ENCODE results near the gene RNF220.

The RNF220 gene

GRCh38 chr1:44587796-44588460 lies 182.9 kb downstream of the RNF220 start:
- DNase-seq (ENCODE audit: low spot score) = no peak

GRCh38 chr1:44588551-44589210 lies 183.6 kb downstream of the RNF220 start:
- no peak for DNase-seq (ENCODE audit: low spot score)

GRCh38 chr1:44590475-44590874 lies 185.4 kb downstream of the RNF220 start:
- DNase-seq (ENCODE audit: low spot score) = no peak

- no peak for DNase-seq (ENCODE audit: low spot score)
These were observed 186.3 kb downstream of the RNF220 start for GRCh38 chr1:44591381-44591780.

- DNase-seq (ENCODE audit: low spot score) = no peak
These were observed 187.4 kb downstream of the RNF220 start for GRCh38 chr1:44592208-44593145.

GRCh38 chr1:44594353-44594752 lies 189.3 kb downstream of the RNF220 start:
- no peak for DNase-seq (ENCODE audit: low spot score)

GRCh38 chr1:44594871-44595735 lies 190.0 kb downstream of the RNF220 start:
- peak; percentile 83 for DNase-seq (ENCODE audit: low spot score)

GRCh38 chr1:44596511-44596910 lies 191.5 kb downstream of the RNF220 start:
- no peak for DNase-seq (ENCODE audit: low spot score)

GRCh38 chr1:44598167-44598566 lies 193.1 kb downstream of the RNF220 start:
- no peak for DNase-seq (ENCODE audit: low spot score)

- DNase-seq (ENCODE audit: low spot score) = no peak
These were observed 197.9 kb downstream of the RNF220 start for GRCh38 chr1:44602634-44603628.

GRCh38 chr1:44603718-44604117 lies 198.7 kb downstream of the RNF220 start:
- DNase-seq (ENCODE audit: low spot score) = no peak

- DNase-seq (ENCODE audit: low spot score) = no peak
These were observed 199.3 kb downstream of the RNF220 start for GRCh38 chr1:44604157-44604955.

GRCh38 chr1:44605914-44606615 lies 201.0 kb downstream of the RNF220 start:
- DNase-seq (ENCODE audit: low spot score) = no peak

GRCh38 chr1:44606701-44607281 lies 201.7 kb downstream of the RNF220 start:
- no peak for DNase-seq (ENCODE audit: low spot score)

GRCh38 chr1:44608141-44608540 lies 203.1 kb downstream of the RNF220 start:
- DNase-seq (ENCODE audit: low spot score) = no peak

- no peak for DNase-seq (ENCODE audit: low spot score)
These were observed 204.3 kb downstream of the RNF220 start for GRCh38 chr1:44609412-44609767.

GRCh38 chr1:44609768-44610526 lies 204.9 kb downstream of the RNF220 start:
- DNase-seq (ENCODE audit: low spot score) = no peak

Measured in left forelimb (tissue), 1 donor.